Measurements from ENCODE around the gene BCL2L2.

Gene BCL2L2

GRCh38 chr14:23357261-23357660 is 50.6 kb downstream of the BCL2L2 start:
- no peak for DNase-seq

- DNase-seq, result no peak
These were observed 51.4 kb downstream of the BCL2L2 start for GRCh38 chr14:23358042-23358441.

GRCh38 chr14:23358553-23359166 is 52.0 kb downstream of the BCL2L2 start:
- peak; percentile 13 for DNase-seq

GRCh38 chr14:23359167-23359626 is 52.6 kb downstream of the BCL2L2 start:
- DNase-seq, result peak; percentile 16

GRCh38 chr14:23359722-23360447 is 53.3 kb downstream of the BCL2L2 start:
- peak; percentile 17 for DNase-seq

GRCh38 chr14:23360496-23360895 is 53.9 kb downstream of the BCL2L2 start:
- DNase-seq, result no peak

GRCh38 chr14:23361320-23361719 is 54.7 kb downstream of the BCL2L2 start:
- DNase-seq, result peak; percentile 53
